ENCODE measurements around the gene HRH2. TPM values are rescaled to one million over a fixed set of nuclear protein-coding genes. Genes with fewer than 3 reads are reported as not detected.

HRH2 gene
- total RNA-seq, 1 experiment from 2014 or later: not detected

- no peaks in the 10 kb centered on the region for H4K20me1 ChIP-seq (ENCODE audit: insufficient read depth)
- no peaks in the 10 kb centered on the region for H3F3A ChIP-seq (ENCODE audit: insufficient read depth, low read depth)
- no peaks in the 10 kb centered on the region for H3K9me3 ChIP-seq (ENCODE audit: insufficient read depth, low read depth)
- H3K79me2 ChIP-seq (ENCODE audit: low read depth): no peaks in the 10 kb centered on the region
- TF ChIP-seq CTCF (conservative IDR thresholded peaks at IDR 0.05): no peak
- intact Hi-C loops (cut with micrococcal nuclease; ENCODE audit: unreplicated experiment): no loop called here
- H2AFZ ChIP-seq: no peak overlapping the region
- no peak overlapping the region for H3K4me2 ChIP-seq
- H3K4me1 ChIP-seq (replicated peaks; ENCODE audit: insufficient read depth): no peaks in the 10 kb centered on the region
- BruUV-seq (replicated peaks): no TSS peak
- peaks cover 100% of the 10 kb centered on the region for H3K27me3 ChIP-seq (ENCODE audit: insufficient read depth, low read depth)
- DNase-seq: no peak
- ChIA-PET POLR2A (ENCODE audit: unreplicated experiment) (no interaction called here), CTCF (no interaction called here)
- H3K9me2 ChIP-seq (ENCODE audit: insufficient read depth): no peaks in the 10 kb centered on the region
- H3K4me3 ChIP-seq: no peak overlapping the region
- H3K27ac ChIP-seq: no peak overlapping the region
- H3K36me3 ChIP-seq (ENCODE audit: low read depth): no peaks in the 10 kb centered on the region
These were observed 29.4 kb downstream of the HRH2 start for GRCh38 chr5:175687231-175687701.

GRCh38 chr5:175688352-175689146 is 30.7 kb downstream of the HRH2 start:
- Histone ChIP-seq H3K4me2 (no peak overlapping the region), H4K20me1 (ENCODE audit: insufficient read depth) (no peaks in the 10 kb centered on the region), H3K9me2 (ENCODE audit: insufficient read depth) (no peaks in the 10 kb centered on the region), H3K36me3 (ENCODE audit: low read depth) (no peaks in the 10 kb centered on the region), H3K27me3 (ENCODE audit: insufficient read depth, low read depth) (peaks cover 100% of the 10 kb centered on the region), H3F3A (ENCODE audit: insufficient read depth, low read depth) (no peaks in the 10 kb centered on the region), H3K4me1 (replicated peaks; ENCODE audit: insufficient read depth) (no peaks in the 10 kb centered on the region), H3K9me3 (ENCODE audit: insufficient read depth, low read depth) (no peaks in the 10 kb centered on the region), H3K27ac (no peak overlapping the region), H3K79me2 (ENCODE audit: low read depth) (no peaks in the 10 kb centered on the region), H2AFZ (no peak overlapping the region), H3K4me3 (no peak overlapping the region)
- CTCF ChIA-PET: no interaction called here
- BruUV-seq (replicated peaks): no TSS peak
- POLR2A ChIA-PET (ENCODE audit: unreplicated experiment): no interaction called here
- DNase-seq: no peak
- intact Hi-C loops (cut with micrococcal nuclease; ENCODE audit: unreplicated experiment): no loop called here
- TF ChIP-seq EZH2 (IDR thresholded peaks at IDR 0.05; ENCODE audit: low read depth) (no peak), CTCF (conservative IDR thresholded peaks at IDR 0.05) (no peak)

- BruUV-seq (replicated peaks): no TSS peak
- intact Hi-C loops (cut with micrococcal nuclease; ENCODE audit: unreplicated experiment): no loop called here
- no peaks in the 10 kb centered on the region for H3K9me2 ChIP-seq (ENCODE audit: insufficient read depth)
- H3K4me1 ChIP-seq (replicated peaks; ENCODE audit: insufficient read depth): no peaks in the 10 kb centered on the region
- H3K36me3 ChIP-seq (ENCODE audit: low read depth): no peaks in the 10 kb centered on the region
- TF ChIP-seq EZH2 (IDR thresholded peaks at IDR 0.05; ENCODE audit: low read depth): no peak
- no peak overlapping the region for H3K27ac ChIP-seq
- H3F3A ChIP-seq (ENCODE audit: insufficient read depth, low read depth): no peaks in the 10 kb centered on the region
- no peaks in the 10 kb centered on the region for H3K79me2 ChIP-seq (ENCODE audit: low read depth)
- no peak overlapping the region for H2AFZ ChIP-seq
- ChIA-PET CTCF (no interaction called here), POLR2A (ENCODE audit: unreplicated experiment) (no interaction called here)
- no peaks in the 10 kb centered on the region for H3K9me3 ChIP-seq (ENCODE audit: insufficient read depth, low read depth)
- DNase-seq: no peak
- no peak overlapping the region for H3K4me2 ChIP-seq
- peaks cover 100% of the 10 kb centered on the region for H3K27me3 ChIP-seq (ENCODE audit: insufficient read depth, low read depth)
- no peaks in the 10 kb centered on the region for H4K20me1 ChIP-seq (ENCODE audit: insufficient read depth)
- no peak overlapping the region for H3K4me3 ChIP-seq
These were observed 31.5 kb downstream of the HRH2 start for GRCh38 chr5:175689147-175689991.

All from PC-9 (cell line).